NCI-H2227 (cell line): Measurements from ENCODE around the gene COL11A1.

ENCODE experiments used
- DNase-seq: peaks from one replicate; lab custom pipeline; 2025; ENCODE audit not compliant: unreplicated experiment; lab: John Stamatoyannopoulos, UW

Gene COL11A1

GRCh38 chr1:102901996-102902395 lies 206.3 kb downstream of the COL11A1 start:
- no peak for DNase-seq

GRCh38 chr1:102899935-102900334 lies 208.4 kb downstream of the COL11A1 start:
- no peak for DNase-seq

- DNase-seq: no peak
These were observed 210.8 kb downstream of the COL11A1 start for GRCh38 chr1:102897557-102897956.

GRCh38 chr1:102896771-102897170 lies 211.6 kb downstream of the COL11A1 start:
- DNase-seq: no peak

GRCh38 chr1:102896286-102896685 lies 212.0 kb downstream of the COL11A1 start:
- no peak for DNase-seq

GRCh38 chr1:102891868-102892625 lies 216.3 kb downstream of the COL11A1 start:
- DNase-seq: no peak

GRCh38 chr1:102886638-102887037 lies 221.7 kb downstream of the COL11A1 start:
- no peak for DNase-seq

GRCh38 chr1:102884238-102884637 lies 224.1 kb downstream of the COL11A1 start:
- DNase-seq: no peak

- no peak for DNase-seq
These were observed 228.8 kb downstream of the COL11A1 start for GRCh38 chr1:102879439-102879993.

GRCh38 chr1:102875756-102876155 lies 232.6 kb downstream of the COL11A1 start:
- DNase-seq: no peak

GRCh38 chr1:102872526-102872925 lies 235.8 kb downstream of the COL11A1 start:
- no peak for DNase-seq

GRCh38 chr1:102872097-102872496 lies 236.2 kb downstream of the COL11A1 start:
- no peak for DNase-seq

GRCh38 chr1:102863704-102864103 lies 244.6 kb downstream of the COL11A1 start:
- DNase-seq: no peak

- DNase-seq: no peak
These were observed 247.1 kb downstream of the COL11A1 start for GRCh38 chr1:102861247-102861646.

- DNase-seq: no peak
These were observed 249.6 kb downstream of the COL11A1 start for GRCh38 chr1:102858695-102859094.

- no peak for DNase-seq
These were observed 251.1 kb downstream of the COL11A1 start for GRCh38 chr1:102857251-102857650.

GRCh38 chr1:102853701-102854187 lies 254.6 kb downstream of the COL11A1 start:
- no peak for DNase-seq

GRCh38 chr1:102853136-102853535 lies 255.2 kb downstream of the COL11A1 start:
- no peak for DNase-seq

- DNase-seq: no peak
These were observed 255.7 kb downstream of the COL11A1 start for GRCh38 chr1:102852613-102853012.

GRCh38 chr1:102851616-102852015 lies 256.7 kb downstream of the COL11A1 start:
- no peak for DNase-seq

- no peak for DNase-seq
These were observed 265.7 kb downstream of the COL11A1 start for GRCh38 chr1:102842606-102843005.

- DNase-seq: no peak
These were observed 267.6 kb downstream of the COL11A1 start for GRCh38 chr1:102840741-102841140.

- DNase-seq: no peak
These were observed 270.3 kb downstream of the COL11A1 start for GRCh38 chr1:102838016-102838415.
